Measurements from ENCODE around the gene CER1. TPM values are rescaled to one million over a fixed set of nuclear protein-coding genes. Genes with fewer than 3 reads are reported as not detected.

Gene CER1
- total RNA-seq, 4 donors from 2014 or later: 1.5 TPM; not detected in 3

DNA sequence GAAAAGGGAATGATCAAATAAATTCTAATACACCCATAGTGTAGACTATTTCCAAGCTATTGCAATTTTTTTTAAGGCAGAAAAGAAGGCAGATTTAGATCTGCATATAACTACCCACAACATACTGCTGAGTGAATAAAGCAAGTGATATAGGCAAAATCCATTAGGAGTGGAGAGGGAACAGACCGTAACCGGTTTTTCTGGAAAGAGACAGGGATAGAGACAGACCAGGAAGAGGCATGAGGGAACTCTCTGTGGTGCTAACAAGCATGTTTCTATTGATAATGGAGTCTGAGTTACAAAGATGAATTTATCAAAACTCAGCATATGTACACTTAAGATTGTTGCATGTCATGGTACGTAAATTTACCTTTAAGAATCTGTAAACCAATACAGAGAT is 43.8 kb downstream of the CER1 start:
- H3K9me3 ChIP-seq: no peaks in the 10 kb centered on the region
- no peaks in the 10 kb centered on the region for H3K4me1 ChIP-seq
- H3K36me3 ChIP-seq: peaks cover 0 to 26% (median 0%) of the 10 kb centered on the region in 3 donors
- no peaks in the 10 kb centered on the region for H3K27me3 ChIP-seq
- H3K4me3 ChIP-seq: no peak overlapping the region
- WGBS, 2 donors: 93 to 98% methylated on average over 3 of the region's 3 CpGs
- TF ChIP-seq EP300 (IDR thresholded peaks at IDR 0.05) (no peak), POLR2A (IDR thresholded peaks at IDR 0.05) (no peak)
- TF ChIP-seq, protein P1, sequence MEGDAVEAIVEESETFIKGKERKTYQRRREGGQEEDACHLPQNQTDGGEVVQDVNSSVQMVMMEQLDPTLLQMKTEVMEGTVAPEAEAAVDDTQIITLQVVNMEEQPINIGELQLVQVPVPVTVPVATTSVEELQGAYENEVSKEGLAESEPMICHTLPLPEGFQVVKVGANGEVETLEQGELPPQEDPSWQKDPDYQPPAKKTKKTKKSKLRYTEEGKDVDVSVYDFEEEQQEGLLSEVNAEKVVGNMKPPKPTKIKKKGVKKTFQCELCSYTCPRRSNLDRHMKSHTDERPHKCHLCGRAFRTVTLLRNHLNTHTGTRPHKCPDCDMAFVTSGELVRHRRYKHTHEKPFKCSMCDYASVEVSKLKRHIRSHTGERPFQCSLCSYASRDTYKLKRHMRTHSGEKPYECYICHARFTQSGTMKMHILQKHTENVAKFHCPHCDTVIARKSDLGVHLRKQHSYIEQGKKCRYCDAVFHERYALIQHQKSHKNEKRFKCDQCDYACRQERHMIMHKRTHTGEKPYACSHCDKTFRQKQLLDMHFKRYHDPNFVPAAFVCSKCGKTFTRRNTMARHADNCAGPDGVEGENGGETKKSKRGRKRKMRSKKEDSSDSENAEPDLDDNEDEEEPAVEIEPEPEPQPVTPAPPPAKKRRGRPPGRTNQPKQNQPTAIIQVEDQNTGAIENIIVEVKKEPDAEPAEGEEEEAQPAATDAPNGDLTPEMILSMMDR (IDR thresholded peaks at IDR 0.05): no peak
- H3K27ac ChIP-seq: no peak overlapping the region
- DNase-seq (ENCODE audit: low spot score in 2 of 2): no peak

DNA sequence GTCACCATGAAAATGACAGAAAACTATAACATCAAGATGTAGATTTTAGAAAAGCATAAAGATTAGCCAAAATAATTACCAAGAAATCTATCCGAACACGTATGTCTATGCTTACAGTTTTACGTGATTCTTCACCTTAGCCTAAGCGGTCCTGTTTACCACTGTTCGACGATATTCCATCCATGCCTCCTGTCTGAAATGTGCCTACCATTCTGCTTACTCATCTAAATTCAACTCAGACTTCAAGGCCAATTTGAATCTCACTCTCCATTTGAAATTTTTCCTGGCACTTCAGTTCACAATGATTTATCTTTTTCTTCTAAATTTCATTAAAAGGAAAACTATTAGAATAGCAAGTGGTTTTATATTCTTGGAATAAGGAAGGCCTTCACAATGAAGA is 44.7 kb downstream of the CER1 start:
- Histone ChIP-seq H3K9me3 (no peaks in the 10 kb centered on the region), H3K27ac (no peak overlapping the region), H3K36me3 (peaks cover 0 to 26% (median 0%) of the 10 kb centered on the region in 3 donors), H3K27me3 (no peaks in the 10 kb centered on the region), H3K4me3 (no peak overlapping the region), H3K4me1 (no peaks in the 10 kb centered on the region)
- no peak for TF ChIP-seq EP300 (IDR thresholded peaks at IDR 0.05)
- TF ChIP-seq POLR2A (IDR thresholded peaks at IDR 0.05): no peak
- TF ChIP-seq, protein P1 (IDR thresholded peaks at IDR 0.05): no peak
- DNase-seq (ENCODE audit: low spot score in 2 of 2): no peak
- WGBS, 2 donors: 90 to 97% methylated on average over 6 of the region's 6 CpGs

DNA sequence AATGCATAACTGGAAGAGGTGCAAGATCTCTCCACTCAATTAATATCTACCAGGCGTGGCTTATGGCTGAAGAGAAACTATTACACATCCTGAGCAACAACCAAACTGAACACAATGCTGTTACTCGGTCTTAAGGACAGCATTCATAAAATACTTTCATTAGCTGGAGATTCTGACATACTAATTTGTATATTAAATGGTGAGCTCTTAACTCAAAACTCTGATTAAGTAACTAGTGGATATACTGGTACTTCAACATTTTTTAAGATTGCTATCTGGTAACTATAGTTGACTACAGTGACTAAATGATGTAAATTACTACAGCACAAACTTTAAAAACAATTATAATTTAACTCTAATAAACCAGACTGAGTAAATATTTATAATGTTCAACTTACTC is 45.1 kb downstream of the CER1 start:
- TF ChIP-seq EP300 (IDR thresholded peaks at IDR 0.05): no peak
- TF ChIP-seq, protein P1 (IDR thresholded peaks at IDR 0.05): no peak
- no peak for TF ChIP-seq POLR2A (IDR thresholded peaks at IDR 0.05)
- WGBS, 2 donors: 84 to 86% methylated on average over 2 of the region's 2 CpGs
- no peaks in the 10 kb centered on the region for H3K27me3 ChIP-seq
- H3K9me3 ChIP-seq: no peaks in the 10 kb centered on the region
- no peak for DNase-seq (ENCODE audit: low spot score in 2 of 2)
- H3K36me3 ChIP-seq: peaks cover 0 to 26% (median 0%) of the 10 kb centered on the region in 3 donors
- no peaks in the 10 kb centered on the region for H3K4me1 ChIP-seq
- no peak overlapping the region for H3K27ac ChIP-seq
- H3K4me3 ChIP-seq: no peak overlapping the region

- H3K27ac ChIP-seq: no peak overlapping the region
- no peak for DNase-seq (ENCODE audit: low spot score in 2 of 2)
- no peak overlapping the region for H3K4me3 ChIP-seq
- no peak for TF ChIP-seq EP300 (IDR thresholded peaks at IDR 0.05)
- TF ChIP-seq, protein P1 (IDR thresholded peaks at IDR 0.05): no peak
- no peak for TF ChIP-seq POLR2A (IDR thresholded peaks at IDR 0.05)
- H3K9me3 ChIP-seq: no peaks in the 10 kb centered on the region
- H3K4me1 ChIP-seq: no peaks in the 10 kb centered on the region
- no peaks in the 10 kb centered on the region for H3K27me3 ChIP-seq
- peaks cover 0 to 29% (median 0%) of the 10 kb centered on the region in 3 donors for H3K36me3 ChIP-seq
- WGBS, 2 donors: 69 to 73% methylated on average over 3 of the region's 3 CpGs
Measured at GRCh38 chr9:14674630-14675029, 47.9 kb downstream of the CER1 start.

- Histone ChIP-seq H3K9me3 (no peaks in the 10 kb centered on the region), H3K36me3 (peaks cover 0 to 18% (median 0%) of the 10 kb centered on the region in 3 donors), H3K27ac (no peak overlapping the region), H3K4me3 (no peak overlapping the region), H3K4me1 (no peaks in the 10 kb centered on the region), H3K27me3 (no peaks in the 10 kb centered on the region)
- TF ChIP-seq, protein P1 (IDR thresholded peaks at IDR 0.05): no peak
- no peak for TF ChIP-seq EP300 (IDR thresholded peaks at IDR 0.05)
- no peak for DNase-seq (ENCODE audit: low spot score in 2 of 2)
- 73 to 78% methylated on average over 3 of the region's 3 CpGs for WGBS, 2 donors
Measured at GRCh38 chr9:14671377-14671776, 51.2 kb downstream of the CER1 start.

Measured in tibial nerve (tissue), 4 donors.